Posterior vena cava (tissue), 2 donors: ENCODE measurements around the gene TNNT1. TPM values are rescaled to one million over a fixed set of nuclear protein-coding genes. Genes with fewer than 3 reads are reported as not detected.

Source experiments
- DNase-seq: peaks from one replicate; pipeline ENCODE4 v3.0.0-alpha.2; 2020; ENCODE audit warnings: low spot score
- intact Hi-C, 2 donors: fragments of 100-400 bp; cut with DNase I; formaldehyde crosslinking; loops; one replicate each; pipeline versions ENCODE4 v1.14.1 to v1.14.2; 2022 to 2023
- total RNA-seq, 2 donors: library from RNA; stranded (reverse); fragmentation: NEBNext Ultra II Directional; extraction: Animal tissue kit (Norgen Biotek cat#: 25700); gene quantifications; one replicate each; pipeline ENCODE4 v1.2.1, GENCODE V29; 2021
- donor health status: DM: yes; HTN: yes; CAD: no.
- donor health status: DM: yes; HTN: yes; CAD: no.

TNNT1 gene
- total RNA-seq, 2 donors from 2014 or later: not detected

GRCh38 chr19:55147545-55148251, 1.3 kb downstream of the TNNT1 start:
- intact Hi-C loops: loop anchor here in 1 of 2 donors (10.0 kb wide), 1 partner anchor 357 kb away; no protein-coding TSS in a partner anchor
- no peak for DNase-seq

- intact Hi-C loops: loop anchor here in 1 of 2 donors (10.0 kb wide), 1 partner anchor 358 kb away; no protein-coding TSS in a partner anchor
- DNase-seq: no peak
These were observed 2.2 kb downstream of the TNNT1 start for GRCh38 chr19:55146705-55147273.

DNA sequence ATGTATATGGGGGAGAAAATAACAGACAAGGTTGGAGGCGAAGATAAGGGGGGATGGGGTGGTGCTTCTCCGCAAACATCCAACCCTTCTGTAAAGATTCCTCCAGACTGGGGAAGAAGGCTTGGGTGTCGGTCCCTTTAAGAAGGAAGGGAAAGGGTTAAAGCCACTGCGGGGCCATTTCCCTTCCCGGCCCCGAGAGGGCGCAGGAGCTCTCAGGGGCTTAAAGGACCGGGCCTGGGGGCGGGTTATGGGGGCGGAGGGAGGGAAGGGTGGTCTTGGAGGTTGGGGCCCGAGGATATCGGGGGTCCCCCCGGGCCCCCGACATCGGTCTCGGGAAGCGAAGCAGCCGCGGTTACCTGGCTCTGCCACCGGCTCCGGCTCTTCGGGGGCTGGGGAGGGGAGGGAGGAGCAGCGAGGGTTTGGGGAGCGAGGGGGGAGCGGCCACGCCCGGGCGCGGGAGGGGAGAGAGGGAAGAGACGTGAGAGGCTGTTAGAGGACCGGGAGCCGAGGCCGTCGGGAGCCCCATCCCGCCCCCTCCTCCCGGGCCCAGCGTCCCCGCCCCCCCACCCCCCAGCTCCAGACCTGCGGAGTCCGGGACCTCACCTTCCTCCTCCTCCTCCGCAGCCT, 2.8 kb downstream of the TNNT1 start:
- intact Hi-C loops: loop anchor here in 1 of 2 donors (10.0 kb wide), 1 partner anchor 359 kb away; no protein-coding TSS in a partner anchor
- no peak for DNase-seq

- DNase-seq: no peak
- intact Hi-C loops: loop anchor here in 1 of 2 donors (10.0 kb wide), 1 partner anchor 360 kb away; no protein-coding TSS in a partner anchor
These were observed 3.8 kb downstream of the TNNT1 start for GRCh38 chr19:55145232-55145631.

GRCh38 chr19:55141696-55142095, 7.3 kb downstream of the TNNT1 start:
- intact Hi-C loops: loop anchor here in 1 of 2 donors (10.0 kb wide), 1 partner anchor 363 kb away; no protein-coding TSS in a partner anchor
- no peak for DNase-seq

- intact Hi-C loops: loop anchor here in 1 of 2 donors (10.0 kb wide), 1 partner anchor 297 kb away; no protein-coding TSS in a partner anchor
- no peak for DNase-seq
These were observed 11.1 kb downstream of the TNNT1 start for GRCh38 chr19:55137915-55138314.

- no peak for DNase-seq
- intact Hi-C loops: loop anchor here in 1 of 2 donors (10.0 kb wide), 1 partner anchor 298 kb away; no protein-coding TSS in a partner anchor
These were observed 12.5 kb downstream of the TNNT1 start for GRCh38 chr19:55136399-55137102.

DNA sequence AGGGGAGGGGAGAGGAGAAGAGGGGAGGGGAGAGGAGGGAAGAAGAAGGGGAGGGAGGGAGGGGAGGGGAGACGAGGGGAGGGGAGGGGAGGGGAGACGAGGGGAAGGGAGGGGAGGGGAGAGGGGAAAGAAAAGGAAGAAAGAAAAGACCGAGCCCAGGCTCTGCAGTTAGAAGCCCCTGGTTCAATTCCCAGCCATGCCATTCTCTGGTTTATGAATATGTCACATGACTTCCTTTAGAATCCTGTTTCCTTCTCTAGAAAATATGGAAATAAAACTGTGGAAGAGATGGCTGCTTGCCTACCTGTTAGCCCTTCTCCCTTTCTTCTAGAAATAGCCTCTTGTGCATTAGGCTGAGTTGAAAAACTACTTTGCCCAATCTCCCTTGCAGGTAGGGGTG, 14.3 kb downstream of the TNNT1 start:
- no peak for DNase-seq
- intact Hi-C loops: loop anchor here in 1 of 2 donors (10.0 kb wide), 1 partner anchor 300 kb away; no protein-coding TSS in a partner anchor

DNA sequence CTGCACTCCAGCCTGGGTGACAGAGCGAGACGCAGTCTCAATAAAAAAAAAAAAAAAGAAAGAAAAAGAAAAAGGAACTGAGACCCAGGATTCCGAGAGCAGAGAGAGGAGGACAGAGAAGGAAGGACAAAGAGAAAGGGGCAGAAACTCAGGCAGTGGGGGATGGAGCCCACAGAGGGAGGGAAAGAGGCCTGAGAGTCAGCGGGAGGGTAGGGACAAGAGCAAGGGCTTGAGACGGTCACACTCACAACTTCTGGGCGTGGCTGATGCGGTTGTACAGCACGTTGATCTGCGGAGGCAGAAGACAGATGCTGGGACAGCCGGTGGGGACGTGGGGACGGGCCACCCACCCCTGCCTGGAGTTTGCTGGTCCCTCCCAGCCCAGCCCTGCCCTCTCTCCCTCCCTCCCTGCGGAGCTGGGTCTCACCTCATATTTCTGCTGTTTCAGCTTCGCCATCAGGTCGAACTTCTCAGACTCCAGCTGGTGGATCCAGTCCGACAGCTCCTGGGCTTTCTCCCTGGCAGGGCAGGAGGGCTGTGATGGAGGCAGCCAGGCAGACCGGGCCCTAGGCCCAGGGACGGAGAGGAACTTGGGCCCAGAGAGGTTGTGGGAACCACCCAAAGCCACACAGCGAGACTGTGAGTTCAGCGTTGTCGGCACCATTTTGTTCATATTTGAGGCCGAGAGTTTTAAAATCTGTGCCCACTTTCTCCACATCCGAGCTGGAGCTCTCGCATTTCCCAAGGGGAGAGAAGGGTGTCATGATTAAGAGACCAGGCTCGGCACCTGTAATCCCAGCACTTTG, 15.2 kb downstream of the TNNT1 start:
- DNase-seq: no peak

DNA sequence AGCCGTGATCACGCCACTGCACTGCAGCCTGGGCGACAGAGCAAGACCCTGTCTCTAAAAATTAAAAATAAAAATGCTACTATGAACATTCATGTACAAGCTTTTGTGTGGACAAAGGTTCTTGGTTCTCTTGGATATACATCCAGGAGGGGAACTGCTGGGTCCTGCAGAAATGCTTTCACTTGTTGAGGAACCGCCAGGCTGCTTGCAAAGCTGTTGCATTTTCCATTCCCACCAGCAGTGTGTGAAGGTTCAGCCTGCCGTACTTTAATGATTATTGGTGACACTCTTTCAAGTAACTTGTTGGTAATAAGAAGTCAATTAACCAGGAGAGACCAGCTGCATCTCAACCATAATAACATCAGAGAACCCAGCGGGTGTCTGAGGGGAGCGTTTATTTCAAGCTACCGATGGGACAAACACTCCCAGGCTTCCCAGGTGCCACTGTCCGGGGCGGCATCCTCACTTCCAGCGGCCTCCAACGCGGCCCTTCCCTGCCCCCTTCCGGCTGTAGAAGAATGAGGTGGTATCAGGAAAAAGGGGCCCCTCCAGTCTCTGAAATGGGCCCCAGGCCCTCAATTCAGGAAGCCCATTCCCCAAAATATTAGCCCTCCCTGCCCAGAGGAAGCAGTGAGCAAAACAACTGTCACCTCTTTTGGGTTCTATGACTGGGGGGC, 16.4 kb downstream of the TNNT1 start:
- intact Hi-C loops: loop anchor here in 1 of 2 donors (10.0 kb wide), 1 partner anchor 302 kb away; no protein-coding TSS in a partner anchor

More for the DNA sequence above, 15.2 kb downstream of the TNNT1 start:
- intact Hi-C loops: loop anchor here in 1 of 2 donors (10.0 kb wide), 1 partner anchor 301 kb away; no protein-coding TSS in a partner anchor

DNA sequence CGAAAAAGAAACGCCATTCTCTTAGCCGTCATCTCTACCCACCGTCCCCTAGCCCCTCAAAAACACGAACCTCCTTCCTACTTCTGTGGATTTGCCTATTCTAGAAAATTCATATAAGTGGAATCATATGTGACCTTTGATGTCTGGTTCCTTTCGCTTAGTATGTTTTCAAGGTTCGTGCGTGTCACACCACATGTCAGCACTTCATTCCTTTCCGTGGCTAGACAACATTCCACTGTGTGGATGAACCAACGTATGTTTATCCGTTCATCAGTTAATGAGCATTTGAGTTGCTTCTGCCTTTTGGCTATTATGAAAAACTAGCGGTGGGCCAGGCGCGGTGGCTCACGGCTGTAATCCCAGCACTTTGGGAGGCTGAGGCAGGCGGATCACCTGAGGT, 17.6 kb downstream of the TNNT1 start:
- no peak for DNase-seq
- intact Hi-C loops: loop anchor here in 1 of 2 donors (10.0 kb wide), 1 partner anchor 303 kb away; no protein-coding TSS in a partner anchor

More for the DNA sequence above, 16.4 kb downstream of the TNNT1 start:
- DNase-seq: no peak

- intact Hi-C loops: loop anchor here in 1 of 2 donors (2.0 kb wide), 1 partner anchor 38 kb away; the partner anchor contains the start of gene TNNI3
- DNase-seq: no peak
These were observed 30.0 kb downstream of the TNNT1 start for GRCh38 chr19:55119053-55119452.

GRCh38 chr19:55118401-55118991, 30.5 kb downstream of the TNNT1 start:
- intact Hi-C loops: loop anchor here in 1 of 2 donors (2.0 kb wide), 1 partner anchor 38 kb away; the partner anchor contains the start of gene TNNI3
- no peak for DNase-seq

- intact Hi-C loops: loop anchor here in 1 of 2 donors (2.0 kb wide), 1 partner anchor 39 kb away; the partner anchor contains the start of gene TNNI3
- DNase-seq: peak; percentile 100
These were observed 31.2 kb downstream of the TNNT1 start for GRCh38 chr19:55117663-55118391.

DNA sequence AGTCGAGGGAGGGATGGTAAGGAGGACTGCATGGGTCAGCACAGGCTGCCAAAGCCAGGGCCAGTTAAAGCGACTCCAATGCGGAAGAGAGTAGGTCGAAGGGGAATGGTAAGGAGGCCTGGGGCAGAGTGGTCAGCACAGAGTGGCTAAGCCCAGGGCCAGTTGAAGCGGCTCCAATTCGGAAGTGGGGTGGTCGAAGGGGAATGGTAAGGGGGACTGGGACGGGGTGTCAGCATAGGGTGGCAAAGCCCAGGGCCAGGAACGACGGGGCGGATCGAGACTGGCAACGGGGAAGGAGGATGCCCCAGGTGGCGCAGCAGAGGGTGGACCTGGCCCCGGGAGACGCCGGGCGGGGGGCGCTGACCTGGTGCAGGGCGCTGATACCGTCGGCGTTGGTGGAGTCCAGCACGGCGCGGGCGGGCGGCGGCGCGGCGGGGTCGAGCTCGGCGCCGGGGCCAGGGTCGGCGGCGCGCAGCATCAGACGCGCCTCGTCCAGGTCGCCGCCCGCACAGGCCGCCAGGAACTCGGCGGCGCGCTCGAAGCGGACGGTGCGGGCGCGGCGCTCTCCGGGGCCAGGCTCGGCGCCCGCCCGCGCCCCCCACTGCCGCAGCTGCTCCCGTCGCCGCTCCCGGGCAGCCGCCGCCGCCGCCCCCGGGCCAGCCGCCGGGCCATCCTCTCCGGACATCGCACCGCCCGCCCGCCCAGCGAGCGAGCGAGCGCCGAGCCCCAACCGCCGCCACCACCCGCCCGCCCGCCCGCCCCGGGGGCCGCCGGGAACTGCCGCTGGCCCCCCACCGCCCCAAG, 31.9 kb downstream of the TNNT1 start, which contains the start of gene PPP1R12C:
TSS of gene PPP1R12C (minus strand) at position 779 of the 804 bp plus-strand sequence. CDS start at position 685, 94 bp downstream.
- intact Hi-C loops: no loop called here

More for the DNA sequence above, 31.9 kb downstream of the TNNT1 start, which contains the start of gene PPP1R12C:
- no peak for DNase-seq
